CD4-positive, alpha-beta T cell treated with Interleukin-12 subunit alpha and Interleukin-12 subunit beta, for 1 hour (primary cell): Measurements from ENCODE around the gene EEF1G.
"Not testable (repeated sequence)": the region's sequence is repeated elsewhere in the genome, so short reads cannot be mapped to it uniquely, and the experiment has no call there.

Source experiments
- DNase-seq: peaks from one replicate; pipeline ENCODE4 v3.0.0-alpha.2; 2020

The EEF1G gene

GRCh38 chr11:62575156-62575555 lies 1.5 kb upstream of the EEF1G start:
- DNase-seq, result no peak

GRCh38 chr11:62574363-62575071 lies 826 bp upstream of the EEF1G start:
- no peak for DNase-seq

- DNase-seq, result peak; percentile 38
These were observed 592 bp downstream of the EEF1G start for GRCh38 chr11:62573006-62573591.

GRCh38 chr11:62572431-62572830 lies 1.3 kb downstream of the EEF1G start:
- no peak for DNase-seq

GRCh38 chr11:62571493-62571892 lies 2.2 kb downstream of the EEF1G start:
- not testable (repeated sequence) for DNase-seq

GRCh38 chr11:62570903-62571302 lies 2.8 kb downstream of the EEF1G start:
- not testable (repeated sequence) for DNase-seq

GRCh38 chr11:62569611-62570010 lies 4.1 kb downstream of the EEF1G start:
- DNase-seq, result no peak

GRCh38 chr11:62567018-62567633 lies 6.6 kb downstream of the EEF1G start:
- DNase-seq, result no peak

- DNase-seq, result no peak
These were observed 7.4 kb downstream of the EEF1G start for GRCh38 chr11:62566247-62566646.

GRCh38 chr11:62565100-62565802 lies 8.4 kb downstream of the EEF1G start:
- no peak for DNase-seq

- not testable (repeated sequence) for DNase-seq
These were observed 11.9 kb downstream of the EEF1G start for GRCh38 chr11:62561677-62562230.

- peak; percentile 85 for DNase-seq
These were observed 13.1 kb downstream of the EEF1G start for GRCh38 chr11:62560566-62561103.

- not testable (repeated sequence) for DNase-seq
These were observed 14.1 kb downstream of the EEF1G start for GRCh38 chr11:62559626-62560025.

GRCh38 chr11:62559204-62559603 lies 14.5 kb downstream of the EEF1G start:
- DNase-seq, result no peak

- DNase-seq, result no peak
These were observed 15.0 kb downstream of the EEF1G start for GRCh38 chr11:62558669-62559068.

GRCh38 chr11:62556875-62557631 lies 16.6 kb downstream of the EEF1G start:
- peak; percentile 70 for DNase-seq

GRCh38 chr11:62556108-62556874 lies 17.4 kb downstream of the EEF1G start:
- DNase-seq, result peak; percentile 90

GRCh38 chr11:62555464-62556107 lies 18.1 kb downstream of the EEF1G start:
- DNase-seq, result peak; percentile 93

GRCh38 chr11:62554387-62555167 lies 19.1 kb downstream of the EEF1G start:
- peak; percentile 24 for DNase-seq

- peak; percentile 33 for DNase-seq
These were observed 19.8 kb downstream of the EEF1G start for GRCh38 chr11:62553839-62554361.
